Measurements from ENCODE around the gene ZNF423. TPM values are rescaled to one million over a fixed set of nuclear protein-coding genes. Genes with fewer than 3 reads are reported as not detected.
A peak's percentile ranks its signal among the peaks of the same experiment; 100 is the strongest.

Gene ZNF423
- total and polyA plus RNA-seq, 2 of the 13 experiments (the other 11 are each of a cell fraction or from before 2014, with no cell fraction given): 0.07 to 0.31 TPM

GRCh38 chr16:49592546-49593423 is 263.1 kb downstream of the ZNF423 start:
- Histone ChIP-seq H3K27ac (ENCODE audit: extremely low read length, insufficient read depth, low read length) (no peak overlapping the region), H2AFZ (ENCODE audit: low read length) (no peak overlapping the region), H3K27me3 (ENCODE audit: control insufficient read depth in 1 of 2, insufficient read depth in 2 of 2, low read length in 2 of 2) (peaks cover 0 to 2% of the 10 kb centered on the region in 2 experiments; a peak in 2 of 5 replicates), H3K36me3 (replicated peaks in 1 of 2; ENCODE audit: control insufficient read depth in 1 of 2, insufficient read depth in 2 of 2, low read length in 2 of 2) (no peaks in the 10 kb centered on the region), H3K9ac (ENCODE audit: insufficient read depth, low read depth, low read length) (no peak overlapping the region), H3K4me1 (ENCODE audit: insufficient read depth, low read length) (no peaks in the 10 kb centered on the region), H3K79me2 (ENCODE audit: insufficient read depth, low read length) (no peaks in the 10 kb centered on the region), H3K9me3 (ENCODE audit: low read length) (no peaks in the 10 kb centered on the region), H3K4me3 (replicated peaks in 1 of 3; ENCODE audit: insufficient read depth in 1 of 3, low read depth in 2 of 3, low read length in 3 of 3) (no peak overlapping the region), H3K4me2 (ENCODE audit: low read depth, low read length) (no peak overlapping the region), H4K20me1 (ENCODE audit: insufficient read depth, low read length) (no peaks in the 10 kb centered on the region)
- WGBS (ENCODE audit: low lambda C conversion rate): 22% methylated on average over 13 of the region's 13 CpGs
- ATAC-seq: peak; percentile 90
- in situ Hi-C loops (cut with HindIII; ENCODE audit: extremely low pct_ligation_motif_present, low pct_unique_long_range_greater_than_20kb) (loop anchor here (5.0 kb wide), 1 partner anchor 180 kb away; no protein-coding TSS in a partner anchor), intact Hi-C loops (cut with micrococcal nuclease; ENCODE audit: unreplicated experiment) (loop anchor here (1.0 kb wide), 1 partner anchor 100 kb away; no protein-coding TSS in a partner anchor)
- no TSS peak for BruUV-seq (replicated peaks)
- DNase-seq (ENCODE audit: low spot score): peak; percentile 28
- POLR2A ChIA-PET: no interaction called here
- peak; percentile 81 for TF ChIP-seq CTCF (CRISPR knock-in tag; IDR thresholded peaks at IDR 0.05)
- TF ChIP-seq ZNF674 (CRISPR knock-in tag; IDR thresholded peaks at IDR 0.05; ENCODE audit: low read depth): no peak
- no peak for TF ChIP-seq ZNF639 (CRISPR knock-in tag; conservative IDR thresholded peaks at IDR 0.05)
- TF ChIP-seq XRCC5 (optimal IDR thresholded peaks at IDR 0.05; ENCODE audit: low read length): peak; percentile 22
- 0 out of 2 replicates have a peak, but pooled peaks have one; percentile 47 for TF ChIP-seq RAD21 (CRISPR knock-in tag; IDR thresholded peaks at IDR 0.05)
- TF ChIP-seq PHF20 (CRISPR knock-in tag; IDR thresholded peaks at IDR 0.05): no peak
- TF ChIP-seq RXRB (CRISPR knock-in tag; IDR thresholded peaks at IDR 0.05; ENCODE audit: borderline replicate concordance): peak; percentile 21; the same call in 1 of the 2 replicates
- no peak for TF ChIP-seq FOXA3 (CRISPR knock-in tag; IDR thresholded peaks at IDR 0.05)
- no peak for TF ChIP-seq ZNF775 (CRISPR knock-in tag; IDR thresholded peaks at IDR 0.05; ENCODE audit: borderline replicate concordance)
- 0 out of 2 replicates have a peak, but pooled peaks have one; percentile 40 for TF ChIP-seq ZNF296 (CRISPR knock-in tag; conservative IDR thresholded peaks at IDR 0.05)
- no peak for TF ChIP-seq ZNF564 (CRISPR knock-in tag; IDR thresholded peaks at IDR 0.05)
- peak; percentile 72 for TF ChIP-seq PPARG (CRISPR knock-in tag; conservative IDR thresholded peaks at IDR 0.05)
- no peak for TF ChIP-seq MEIS2 (CRISPR knock-in tag; IDR thresholded peaks at IDR 0.05)
- no peak for TF ChIP-seq ZNF256 (CRISPR knock-in tag; conservative IDR thresholded peaks at IDR 0.05)
- TF ChIP-seq ARNT2 (CRISPR knock-in tag; IDR thresholded peaks at IDR 0.05; ENCODE audit: low read depth): no peak
- TF ChIP-seq SMC3 (IDR thresholded peaks at IDR 0.05; ENCODE audit: low read length): peak; percentile 79
- TF ChIP-seq TMF1 (CRISPR knock-in tag; IDR thresholded peaks at IDR 0.05; ENCODE audit: low read depth): no peak
- peak; percentile 61 for TF ChIP-seq STAG1 (CRISPR knock-in tag; IDR thresholded peaks at IDR 0.05)
- TF ChIP-seq RBFOX2 (IDR thresholded peaks at IDR 0.05; ENCODE audit: low read depth, low read length): no peak
- TF ChIP-seq SIX4 (CRISPR knock-in tag; IDR thresholded peaks at IDR 0.05): no peak
- peak; percentile 86 for FAIRE-seq
- CTCF ChIA-PET (ENCODE audit: low intra/inter-chr PET ratio, low total read pairs): interaction anchor here (1.3 to 2.5 kb wide), 2 partner anchors 101 to 185 kb away, joined by 4 to 22 read pairs; no protein-coding TSS in a partner anchor

All from HepG2 (cell line).